ENCODE results near the gene SLC44A1. TPM values are rescaled to one million over a fixed set of nuclear protein-coding genes. Genes with fewer than 3 reads are reported as not detected.

SLC44A1 gene
- polyA plus RNA-seq, 3 donors, result 6.9 to 52.1 (median 46.5) TPM

GRCh38 chr9:105295986-105296385, 51.5 kb downstream of the SLC44A1 start:
- H3K27ac Mint-ChIP-seq, result peak overlapping the region in 2 of 7 donors; percentile 3 to 68
- no peak overlapping the region for H3K4me2 ChIP-seq (replicated peaks; ENCODE audit: extremely low read depth, low read length, poor library complexity, severe bottlenecking)
- H3K36me3 Mint-ChIP-seq, result peaks cover 19 to 34% of the 10 kb centered on the region in 2 donors

DNA sequence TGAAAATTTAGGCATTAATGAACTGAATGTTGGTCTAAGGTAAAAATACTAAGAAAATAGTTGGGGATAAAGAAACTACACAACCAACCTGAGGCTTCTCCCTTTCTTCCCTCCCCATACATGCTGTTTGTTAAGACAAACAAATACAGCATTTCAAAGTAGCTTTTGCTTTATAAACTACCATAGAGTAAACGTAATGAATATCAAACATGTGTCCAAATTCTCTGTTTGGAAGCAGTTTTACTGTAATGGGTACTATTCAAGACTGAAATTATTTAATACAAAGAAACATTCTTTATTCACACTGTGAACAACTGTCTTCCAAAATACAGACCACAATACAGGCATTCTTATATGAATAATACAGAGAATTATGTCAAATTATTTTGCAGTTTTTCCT, 52.0 kb downstream of the SLC44A1 start:
- Mint-ChIP-seq H3K27me3 (ENCODE audit: low read depth in 3 of 3) (no peaks in the 10 kb centered on the region), H3K27ac (peak overlapping the region in 3 of 7 donors; percentile 37 to 70 (median 56)), H3K36me3 (peaks cover 19 to 35% of the 10 kb centered on the region in 2 donors), H3K9me3 (no peaks in the 10 kb centered on the region), H3K4me3 (no peak overlapping the region), H3K4me1 (peaks cover 51% of the 10 kb centered on the region)
- WGBS (ENCODE audit: insufficient coverage), result no CpG with 5 or more reads among the region's 1 CpG
- H3K4me1 ChIP-seq (ENCODE audit: control insufficient read depth in 1 of 2, insufficient read depth in 2 of 2, low read length in 2 of 2), result peaks cover 16 to 29% of the 10 kb centered on the region in 2 donors
- TF ChIP-seq, protein P1, sequence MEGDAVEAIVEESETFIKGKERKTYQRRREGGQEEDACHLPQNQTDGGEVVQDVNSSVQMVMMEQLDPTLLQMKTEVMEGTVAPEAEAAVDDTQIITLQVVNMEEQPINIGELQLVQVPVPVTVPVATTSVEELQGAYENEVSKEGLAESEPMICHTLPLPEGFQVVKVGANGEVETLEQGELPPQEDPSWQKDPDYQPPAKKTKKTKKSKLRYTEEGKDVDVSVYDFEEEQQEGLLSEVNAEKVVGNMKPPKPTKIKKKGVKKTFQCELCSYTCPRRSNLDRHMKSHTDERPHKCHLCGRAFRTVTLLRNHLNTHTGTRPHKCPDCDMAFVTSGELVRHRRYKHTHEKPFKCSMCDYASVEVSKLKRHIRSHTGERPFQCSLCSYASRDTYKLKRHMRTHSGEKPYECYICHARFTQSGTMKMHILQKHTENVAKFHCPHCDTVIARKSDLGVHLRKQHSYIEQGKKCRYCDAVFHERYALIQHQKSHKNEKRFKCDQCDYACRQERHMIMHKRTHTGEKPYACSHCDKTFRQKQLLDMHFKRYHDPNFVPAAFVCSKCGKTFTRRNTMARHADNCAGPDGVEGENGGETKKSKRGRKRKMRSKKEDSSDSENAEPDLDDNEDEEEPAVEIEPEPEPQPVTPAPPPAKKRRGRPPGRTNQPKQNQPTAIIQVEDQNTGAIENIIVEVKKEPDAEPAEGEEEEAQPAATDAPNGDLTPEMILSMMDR (IDR thresholded peaks at IDR 0.05), result no peak
- no peak overlapping the region for H3K4me2 ChIP-seq (replicated peaks; ENCODE audit: extremely low read depth, low read length, poor library complexity, severe bottlenecking)
- no peak for DNase-seq
- intact Hi-C loops (cut with micrococcal nuclease), result no loop called here
- peak overlapping the region in 1 of 2 donors; percentile 30 for H3K27ac ChIP-seq (ENCODE audit: low read depth in 1 of 2, low read length in 2 of 2)
- H3K4me3 ChIP-seq (replicated peaks in 1 of 3; ENCODE audit: low read depth in 2 of 3, low read length in 3 of 3), result no peak overlapping the region
- H3K9me3 ChIP-seq (replicated peaks in 1 of 2; ENCODE audit: control insufficient read depth in 1 of 2, insufficient read depth in 1 of 2, low read length in 2 of 2), result no peaks in the 10 kb centered on the region
- H2AFZ ChIP-seq (ENCODE audit: insufficient read depth, low read depth, low read length, poor library complexity, severe bottlenecking), result no peak overlapping the region
- H4K20me1 ChIP-seq (ENCODE audit: insufficient read depth, low read length), result no peaks in the 10 kb centered on the region
- no peaks in the 10 kb centered on the region for H3K27me3 ChIP-seq (ENCODE audit: control insufficient read depth in 2 of 2, insufficient read depth in 2 of 2, low read length in 2 of 2)
- no peak overlapping the region for H3K9ac ChIP-seq (ENCODE audit: insufficient read depth, low read length, poor library complexity, severe bottlenecking)
- H3K79me2 ChIP-seq (ENCODE audit: insufficient read depth, low read length), result peaks cover 81% of the 10 kb centered on the region
- peaks cover 11 to 25% of the 10 kb centered on the region in 2 donors for H3K36me3 ChIP-seq (replicated peaks in 1 of 2; ENCODE audit: control insufficient read depth in 1 of 2, insufficient read depth in 2 of 2, low read length in 2 of 2)

More at GRCh38 chr9:105295986-105296385, 51.5 kb downstream of the SLC44A1 start:
- Histone ChIP-seq H2AFZ (ENCODE audit: insufficient read depth, low read depth, low read length, poor library complexity, severe bottlenecking) (no peak overlapping the region), H3K27ac (ENCODE audit: low read depth in 1 of 2, low read length in 2 of 2) (peak overlapping the region in 1 of 2 donors; percentile 1), H3K9ac (ENCODE audit: insufficient read depth, low read length, poor library complexity, severe bottlenecking) (no peak overlapping the region), H3K9me3 (replicated peaks in 1 of 2; ENCODE audit: control insufficient read depth in 1 of 2, insufficient read depth in 1 of 2, low read length in 2 of 2) (no peaks in the 10 kb centered on the region), H3K4me3 (replicated peaks in 1 of 3; ENCODE audit: low read depth in 2 of 3, low read length in 3 of 3) (no peak overlapping the region), H3K4me1 (ENCODE audit: control insufficient read depth in 1 of 2, insufficient read depth in 2 of 2, low read length in 2 of 2) (peaks cover 21 to 34% of the 10 kb centered on the region in 2 donors), H3K27me3 (ENCODE audit: control insufficient read depth in 2 of 2, insufficient read depth in 2 of 2, low read length in 2 of 2) (no peaks in the 10 kb centered on the region), H3K79me2 (ENCODE audit: insufficient read depth, low read length) (peaks cover 84% of the 10 kb centered on the region), H3K36me3 (replicated peaks in 1 of 2; ENCODE audit: control insufficient read depth in 1 of 2, insufficient read depth in 2 of 2, low read length in 2 of 2) (peaks cover 8 to 23% of the 10 kb centered on the region in 2 donors), H4K20me1 (ENCODE audit: insufficient read depth, low read length) (no peaks in the 10 kb centered on the region)
- DNase-seq, result no peak
- H3K4me1 Mint-ChIP-seq, result peaks cover 55% of the 10 kb centered on the region
- H3K9me3 Mint-ChIP-seq, result no peaks in the 10 kb centered on the region
- no CpG with 5 or more reads among the region's 4 CpGs for WGBS (ENCODE audit: insufficient coverage)
- H3K4me3 Mint-ChIP-seq, result no peak overlapping the region
- TF ChIP-seq, protein P1 (IDR thresholded peaks at IDR 0.05), result no peak
- intact Hi-C loops (cut with micrococcal nuclease), result no loop called here
- no peaks in the 10 kb centered on the region for H3K27me3 Mint-ChIP-seq (ENCODE audit: low read depth in 3 of 3)
